Measurements from ENCODE around the gene SFTPD.
"Not testable (repeated sequence)": the region's sequence is repeated elsewhere in the genome, so short reads cannot be mapped to it uniquely, and the experiment has no call there.

SFTPD gene

GRCh38 chr10:79948976-79949722, at the start of gene SFTPD:
Gene SFTPD, minus strand, starts transcription at chr10:79949105. Its CDS starts 2,446 bp downstream, at chr10:79946659.
- DNase-seq: no peak

GRCh38 chr10:79995979-79996634, 47.2 kb upstream of the SFTPD start:
- no peak for DNase-seq

- DNase-seq: no peak
These were observed 45.7 kb upstream of the SFTPD start for GRCh38 chr10:79994556-79994955.

GRCh38 chr10:79988199-79988598, 39.3 kb upstream of the SFTPD start:
- not testable (repeated sequence) for DNase-seq

- DNase-seq: not testable (repeated sequence)
These were observed 37.8 kb upstream of the SFTPD start for GRCh38 chr10:79986661-79987060.

- DNase-seq: no peak
These were observed 36.7 kb upstream of the SFTPD start for GRCh38 chr10:79985481-79986072.

GRCh38 chr10:79984851-79985250, 35.9 kb upstream of the SFTPD start:
- no peak for DNase-seq

GRCh38 chr10:79983286-79983909, 34.5 kb upstream of the SFTPD start:
- DNase-seq: no peak

GRCh38 chr10:79982861-79983260, 34.0 kb upstream of the SFTPD start:
- no peak for DNase-seq

GRCh38 chr10:79982362-79982800, 33.5 kb upstream of the SFTPD start:
- no peak for DNase-seq

- DNase-seq: no peak
These were observed 32.8 kb upstream of the SFTPD start for GRCh38 chr10:79981450-79982361.

- DNase-seq: no peak
These were observed 31.8 kb upstream of the SFTPD start for GRCh38 chr10:79980711-79981110.

- DNase-seq: no peak
These were observed 31.2 kb upstream of the SFTPD start for GRCh38 chr10:79979976-79980687.

- no peak for DNase-seq
These were observed 30.5 kb upstream of the SFTPD start for GRCh38 chr10:79979310-79979975.

- no peak for DNase-seq
These were observed 28.1 kb upstream of the SFTPD start for GRCh38 chr10:79976999-79977398.

- DNase-seq: no peak
These were observed 21.2 kb upstream of the SFTPD start for GRCh38 chr10:79970062-79970461.

GRCh38 chr10:79947787-79948424, 999 bp downstream of the SFTPD start:
- DNase-seq: no peak

GRCh38 chr10:79947083-79947415, 1.9 kb downstream of the SFTPD start:
- no peak for DNase-seq

GRCh38 chr10:79946271-79947082, 2.4 kb downstream of the SFTPD start:
- no peak for DNase-seq
